ENCODE data around the gene DCDC1.

Gene DCDC1

DNA sequence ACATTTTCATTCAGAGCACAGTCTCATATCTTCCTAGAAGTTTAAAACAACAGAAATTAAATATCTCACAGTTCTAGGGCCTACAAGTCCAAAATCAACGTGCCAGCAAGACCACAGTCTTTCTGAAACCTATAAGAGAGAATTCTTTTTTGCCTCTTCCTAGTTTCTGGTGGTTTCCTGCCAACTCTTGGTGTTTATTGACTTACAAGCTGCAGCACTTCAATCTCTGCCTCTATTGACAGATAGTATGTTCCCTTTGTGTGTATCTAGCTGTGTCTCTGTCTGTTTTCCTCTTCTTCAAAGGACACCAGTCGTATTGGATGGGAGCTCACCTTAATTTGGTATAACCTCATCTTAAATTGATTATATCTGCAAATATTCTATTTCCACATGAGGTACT lies 347.5 kb downstream of the DCDC1 start:
- H3K27ac ChIP-seq (ENCODE audit: low read depth, low read length), result no peak overlapping the region
- H3K79me2 ChIP-seq (ENCODE audit: control insufficient read depth, insufficient read depth, low read length, poor library complexity), result no peaks in the 10 kb centered on the region
- no peaks in the 10 kb centered on the region for H3K4me1 ChIP-seq (ENCODE audit: control insufficient read depth in 1 of 2, insufficient read depth in 2 of 2, low read length in 2 of 2)
- H2AK5ac ChIP-seq (ENCODE audit: low read length), result no peak overlapping the region
- H3K4ac ChIP-seq (ENCODE audit: low read depth, low read length), result no peak overlapping the region
- no peak overlapping the region for H3K4me3 ChIP-seq (ENCODE audit: low read depth, low read length)
- no peak overlapping the region for H4K91ac ChIP-seq (ENCODE audit: low read depth, low read length)
- no peak overlapping the region for H3K23ac ChIP-seq (ENCODE audit: low read length)
- no peak overlapping the region for H2BK5ac ChIP-seq (ENCODE audit: low read depth, low read length, poor library complexity)
- no CpG with 5 or more reads among the region's 2 CpGs for WGBS (ENCODE audit: extremely low coverage, insufficient coverage, insufficient read length)
- H2AFZ ChIP-seq (ENCODE audit: insufficient read depth, low read length, poor library complexity), result no peak overlapping the region
- H4K12ac ChIP-seq (ENCODE audit: low read depth, low read length), result no peak overlapping the region
- H3K9ac ChIP-seq (ENCODE audit: low read length), result no peak overlapping the region
- no peak overlapping the region for H3K18ac ChIP-seq (ENCODE audit: low read length)
- H3K79me1 ChIP-seq (ENCODE audit: low read length), result no peaks in the 10 kb centered on the region
- no peak overlapping the region for H2BK12ac ChIP-seq (ENCODE audit: low read length)
- H3K27me3 ChIP-seq (ENCODE audit: insufficient read depth, low read length), result no peaks in the 10 kb centered on the region
- H3K36me3 ChIP-seq (ENCODE audit: control insufficient read depth in 1 of 2, insufficient read depth in 2 of 2, low read length in 2 of 2), result no peaks in the 10 kb centered on the region
- no peak overlapping the region for H4K8ac ChIP-seq (ENCODE audit: low read depth, low read length)
- no peak for DNase-seq
- H2BK120ac ChIP-seq (ENCODE audit: insufficient read depth, low read length, poor library complexity), result no peak overlapping the region
- no peaks in the 10 kb centered on the region for H3K9me3 ChIP-seq (ENCODE audit: insufficient read depth, low read depth, low read length)
- no peak overlapping the region for H3K4me2 ChIP-seq (ENCODE audit: low read length)
- no peak overlapping the region for H3K14ac ChIP-seq (ENCODE audit: low read length)

DNA sequence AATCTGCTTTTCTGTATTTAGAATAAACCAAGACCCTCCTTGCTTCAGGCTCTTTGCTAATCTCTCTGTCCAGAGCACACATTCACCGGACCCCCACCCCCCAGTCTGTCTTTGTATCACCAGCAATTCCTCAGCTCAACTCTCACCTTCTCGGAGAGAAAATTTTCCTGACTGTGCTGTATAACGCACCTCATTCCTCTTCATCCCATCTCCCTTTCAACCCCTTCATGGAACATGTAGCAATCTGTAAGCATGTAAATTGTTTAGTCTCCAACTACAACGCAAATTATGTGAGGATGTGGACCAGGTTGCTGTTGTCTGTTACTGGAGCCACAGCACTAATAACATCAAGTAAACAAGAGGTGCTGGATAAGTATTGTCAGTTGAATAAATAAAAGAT lies 349.8 kb downstream of the DCDC1 start:
- Histone ChIP-seq H3K23ac (ENCODE audit: low read length) (no peak overlapping the region), H3K79me2 (ENCODE audit: control insufficient read depth, insufficient read depth, low read length, poor library complexity) (no peaks in the 10 kb centered on the region), H2AK5ac (ENCODE audit: low read length) (no peak overlapping the region), H3K4me1 (ENCODE audit: control insufficient read depth in 1 of 2, insufficient read depth in 2 of 2, low read length in 2 of 2) (no peaks in the 10 kb centered on the region), H3K4ac (ENCODE audit: low read depth, low read length) (no peak overlapping the region), H3K4me3 (ENCODE audit: low read depth, low read length) (no peak overlapping the region), H3K79me1 (ENCODE audit: low read length) (no peaks in the 10 kb centered on the region), H4K12ac (ENCODE audit: low read depth, low read length) (no peak overlapping the region), H3K27ac (ENCODE audit: low read depth, low read length) (no peak overlapping the region), H4K91ac (ENCODE audit: low read depth, low read length) (no peak overlapping the region), H3K27me3 (ENCODE audit: insufficient read depth, low read length) (no peaks in the 10 kb centered on the region), H3K9ac (ENCODE audit: low read length) (no peak overlapping the region), H3K36me3 (ENCODE audit: control insufficient read depth in 1 of 2, insufficient read depth in 2 of 2, low read length in 2 of 2) (no peaks in the 10 kb centered on the region), H3K4me2 (ENCODE audit: low read length) (no peak overlapping the region), H3K9me3 (ENCODE audit: insufficient read depth, low read depth, low read length) (no peaks in the 10 kb centered on the region), H2BK5ac (ENCODE audit: low read depth, low read length, poor library complexity) (no peak overlapping the region), H4K8ac (ENCODE audit: low read depth, low read length) (no peak overlapping the region), H2BK120ac (ENCODE audit: insufficient read depth, low read length, poor library complexity) (no peak overlapping the region), H3K14ac (ENCODE audit: low read length) (no peak overlapping the region), H3K18ac (ENCODE audit: low read length) (no peak overlapping the region), H2BK12ac (ENCODE audit: low read length) (no peak overlapping the region), H2AFZ (ENCODE audit: insufficient read depth, low read length, poor library complexity) (no peak overlapping the region)
- no peak for DNase-seq
- WGBS (ENCODE audit: extremely low coverage, insufficient coverage, insufficient read length), result no CpG with 5 or more reads among the region's 4 CpGs

DNA sequence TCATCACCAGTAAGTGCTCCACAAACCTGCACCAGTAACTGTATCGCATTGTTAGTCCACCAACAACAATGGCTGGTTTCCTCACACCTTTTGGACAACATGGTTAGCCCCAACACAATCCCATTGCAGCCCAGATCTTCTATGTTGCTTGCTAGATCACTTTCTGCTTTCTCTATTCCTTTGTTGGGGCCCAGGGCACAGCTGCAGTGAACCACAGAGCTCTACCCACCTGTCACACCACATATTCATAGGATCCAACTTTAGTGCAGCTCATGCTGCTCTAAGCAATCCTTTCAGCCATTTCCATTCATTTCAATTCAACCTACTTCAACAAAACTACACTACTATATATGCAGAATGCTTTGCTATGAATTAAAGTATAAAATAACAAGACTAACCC lies 364.3 kb downstream of the DCDC1 start:
- H3K4ac ChIP-seq (ENCODE audit: low read depth, low read length), result no peak overlapping the region
- H3K14ac ChIP-seq (ENCODE audit: low read length), result no peak overlapping the region
- no peak overlapping the region for H2AFZ ChIP-seq (ENCODE audit: insufficient read depth, low read length, poor library complexity)
- H3K79me2 ChIP-seq (ENCODE audit: control insufficient read depth, insufficient read depth, low read length, poor library complexity), result no peaks in the 10 kb centered on the region
- no peaks in the 10 kb centered on the region for H3K27me3 ChIP-seq (ENCODE audit: insufficient read depth, low read length)
- WGBS (ENCODE audit: extremely low coverage, insufficient coverage, insufficient read length), result no CpG with 5 or more reads among the region's 1 CpG
- H4K91ac ChIP-seq (ENCODE audit: low read depth, low read length), result no peak overlapping the region
- no peaks in the 10 kb centered on the region for H3K36me3 ChIP-seq (ENCODE audit: control insufficient read depth in 1 of 2, insufficient read depth in 2 of 2, low read length in 2 of 2)
- H3K4me3 ChIP-seq (ENCODE audit: low read depth, low read length), result no peak overlapping the region
- no peak overlapping the region for H3K23ac ChIP-seq (ENCODE audit: low read length)
- DNase-seq, result no peak
- H4K8ac ChIP-seq (ENCODE audit: low read depth, low read length), result no peak overlapping the region
- no peaks in the 10 kb centered on the region for H3K79me1 ChIP-seq (ENCODE audit: low read length)
- H2BK12ac ChIP-seq (ENCODE audit: low read length), result no peak overlapping the region
- no peak overlapping the region for H2BK120ac ChIP-seq (ENCODE audit: insufficient read depth, low read length, poor library complexity)
- no peak overlapping the region for H2AK5ac ChIP-seq (ENCODE audit: low read length)
- H3K9me3 ChIP-seq (ENCODE audit: insufficient read depth, low read depth, low read length), result no peaks in the 10 kb centered on the region
- no peak overlapping the region for H3K9ac ChIP-seq (ENCODE audit: low read length)
- no peak overlapping the region for H3K18ac ChIP-seq (ENCODE audit: low read length)
- no peak overlapping the region for H3K4me2 ChIP-seq (ENCODE audit: low read length)
- H4K12ac ChIP-seq (ENCODE audit: low read depth, low read length), result no peak overlapping the region
- no peak overlapping the region for H2BK5ac ChIP-seq (ENCODE audit: low read depth, low read length, poor library complexity)
- no peaks in the 10 kb centered on the region for H3K4me1 ChIP-seq (ENCODE audit: control insufficient read depth in 1 of 2, insufficient read depth in 2 of 2, low read length in 2 of 2)
- no peak overlapping the region for H3K27ac ChIP-seq (ENCODE audit: low read depth, low read length)

DNA sequence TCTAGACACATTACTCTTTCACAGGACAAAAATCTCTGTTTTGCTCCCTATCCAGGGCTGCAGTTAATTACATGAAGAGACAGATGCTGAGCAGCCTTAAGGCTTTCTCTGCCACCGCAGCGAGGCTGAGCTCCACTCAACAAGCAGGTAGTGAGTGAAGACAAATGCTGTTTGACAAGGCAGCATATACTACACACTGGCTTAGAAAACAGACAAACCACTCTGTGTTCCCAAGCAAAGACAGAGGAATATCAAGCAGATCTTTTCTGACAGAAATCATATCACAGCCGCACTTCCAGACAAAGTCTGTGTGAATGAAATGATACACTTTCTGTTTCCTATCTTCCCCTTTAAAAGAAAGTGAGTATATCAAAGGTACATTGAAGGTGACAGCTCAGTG lies 368.1 kb downstream of the DCDC1 start:
- no peak overlapping the region for H3K9ac ChIP-seq (ENCODE audit: low read length)
- H3K27me3 ChIP-seq (ENCODE audit: insufficient read depth, low read length), result no peaks in the 10 kb centered on the region
- H3K4ac ChIP-seq (ENCODE audit: low read depth, low read length), result no peak overlapping the region
- no peak overlapping the region for H2AK5ac ChIP-seq (ENCODE audit: low read length)
- H3K36me3 ChIP-seq (ENCODE audit: control insufficient read depth in 1 of 2, insufficient read depth in 2 of 2, low read length in 2 of 2), result no peaks in the 10 kb centered on the region
- H3K27ac ChIP-seq (ENCODE audit: low read depth, low read length), result no peak overlapping the region
- H3K18ac ChIP-seq (ENCODE audit: low read length), result no peak overlapping the region
- no peak overlapping the region for H3K14ac ChIP-seq (ENCODE audit: low read length)
- no peak overlapping the region for H4K8ac ChIP-seq (ENCODE audit: low read depth, low read length)
- no peaks in the 10 kb centered on the region for H3K9me3 ChIP-seq (ENCODE audit: insufficient read depth, low read depth, low read length)
- H3K23ac ChIP-seq (ENCODE audit: low read length), result no peak overlapping the region
- no peak overlapping the region for H2BK12ac ChIP-seq (ENCODE audit: low read length)
- no peak overlapping the region for H2BK5ac ChIP-seq (ENCODE audit: low read depth, low read length, poor library complexity)
- H4K12ac ChIP-seq (ENCODE audit: low read depth, low read length), result no peak overlapping the region
- H3K4me2 ChIP-seq (ENCODE audit: low read length), result no peak overlapping the region
- H3K79me2 ChIP-seq (ENCODE audit: control insufficient read depth, insufficient read depth, low read length, poor library complexity), result no peaks in the 10 kb centered on the region
- H3K4me3 ChIP-seq (ENCODE audit: low read depth, low read length), result no peak overlapping the region
- DNase-seq, result no peak
- H4K91ac ChIP-seq (ENCODE audit: low read depth, low read length), result no peak overlapping the region
- no peak overlapping the region for H2BK120ac ChIP-seq (ENCODE audit: insufficient read depth, low read length, poor library complexity)
- H2AFZ ChIP-seq (ENCODE audit: insufficient read depth, low read length, poor library complexity), result no peak overlapping the region
- H3K4me1 ChIP-seq (ENCODE audit: control insufficient read depth in 1 of 2, insufficient read depth in 2 of 2, low read length in 2 of 2), result no peaks in the 10 kb centered on the region
- no CpG with 5 or more reads among the region's 3 CpGs for WGBS (ENCODE audit: extremely low coverage, insufficient coverage, insufficient read length)
- H3K79me1 ChIP-seq (ENCODE audit: low read length), result no peaks in the 10 kb centered on the region

DNA sequence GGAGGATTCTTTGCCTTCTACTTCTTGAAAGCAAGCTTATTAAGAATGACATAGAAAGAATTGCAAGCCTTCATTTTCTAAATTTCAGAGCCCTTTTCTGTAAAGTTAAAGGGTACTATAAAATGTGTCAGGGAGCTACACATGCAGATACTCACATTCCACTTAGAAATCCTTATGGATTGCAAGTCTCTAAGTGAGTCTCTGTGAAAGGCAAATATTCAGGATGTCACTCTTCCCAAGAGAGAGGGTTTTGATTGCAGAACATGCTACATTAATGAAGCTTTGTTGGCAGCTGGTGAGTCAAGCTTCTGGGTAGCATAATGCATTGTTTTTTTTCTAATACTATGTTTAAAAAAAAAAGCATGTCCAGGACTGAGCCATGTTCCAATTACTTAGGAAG lies 369.2 kb downstream of the DCDC1 start:
- no peak overlapping the region for H3K14ac ChIP-seq (ENCODE audit: low read length)
- no peak overlapping the region for H2BK12ac ChIP-seq (ENCODE audit: low read length)
- no peak overlapping the region for H3K27ac ChIP-seq (ENCODE audit: low read depth, low read length)
- no peak for DNase-seq
- no peaks in the 10 kb centered on the region for H3K4me1 ChIP-seq (ENCODE audit: control insufficient read depth in 1 of 2, insufficient read depth in 2 of 2, low read length in 2 of 2)
- no peak overlapping the region for H3K4ac ChIP-seq (ENCODE audit: low read depth, low read length)
- H3K9ac ChIP-seq (ENCODE audit: low read length), result no peak overlapping the region
- no peak overlapping the region for H2BK5ac ChIP-seq (ENCODE audit: low read depth, low read length, poor library complexity)
- H4K8ac ChIP-seq (ENCODE audit: low read depth, low read length), result no peak overlapping the region
- H2AK5ac ChIP-seq (ENCODE audit: low read length), result no peak overlapping the region
- no peak overlapping the region for H2BK120ac ChIP-seq (ENCODE audit: insufficient read depth, low read length, poor library complexity)
- no peak overlapping the region for H3K18ac ChIP-seq (ENCODE audit: low read length)
- H3K79me1 ChIP-seq (ENCODE audit: low read length), result no peaks in the 10 kb centered on the region
- no peak overlapping the region for H3K4me3 ChIP-seq (ENCODE audit: low read depth, low read length)
- H2AFZ ChIP-seq (ENCODE audit: insufficient read depth, low read length, poor library complexity), result no peak overlapping the region
- no peak overlapping the region for H3K4me2 ChIP-seq (ENCODE audit: low read length)
- H3K23ac ChIP-seq (ENCODE audit: low read length), result no peak overlapping the region
- H3K36me3 ChIP-seq (ENCODE audit: control insufficient read depth in 1 of 2, insufficient read depth in 2 of 2, low read length in 2 of 2), result no peaks in the 10 kb centered on the region
- H3K79me2 ChIP-seq (ENCODE audit: control insufficient read depth, insufficient read depth, low read length, poor library complexity), result no peaks in the 10 kb centered on the region
- no peaks in the 10 kb centered on the region for H3K9me3 ChIP-seq (ENCODE audit: insufficient read depth, low read depth, low read length)
- H4K91ac ChIP-seq (ENCODE audit: low read depth, low read length), result no peak overlapping the region
- no peak overlapping the region for H4K12ac ChIP-seq (ENCODE audit: low read depth, low read length)
- H3K27me3 ChIP-seq (ENCODE audit: insufficient read depth, low read length), result no peaks in the 10 kb centered on the region

All from trophoblast cell (in vitro differentiated cells and primary cell).